H1 (cell line): ENCODE data around the gene AFF2. TPM values are rescaled to one million over a fixed set of nuclear protein-coding genes. Genes with fewer than 3 reads are reported as not detected.

Experiments used
- NANOG ChIP-seq: IDR thresholded peaks from 2 replicates; pipeline ENCODE4 v1.6.1; 2011; ENCODE audit warnings: low read length, low read depth, mild to moderate bottlenecking, inconsistent platforms; ENCODE audit not compliant: insufficient read depth, poor library complexity, severe bottlenecking
- NRF1 ChIP-seq: IDR thresholded peaks from 2 replicates; pipeline ENCODE4 v1.6.1; 2011; ENCODE audit warnings: mild to moderate bottlenecking, low read depth, low read length, improper control_type of control experiment
- SP2 ChIP-seq: IDR thresholded peaks from 2 replicates; pipeline ENCODE4 v1.6.1; 2012; ENCODE audit warnings: mild to moderate bottlenecking, low read length, inconsistent platforms
- polyA plus RNA-seq, 7 experiments: library from polyadenylated mRNA; depleted of rRNA in 3 of 7; stranded (reverse) in 5 of 7; unstranded in 2 of 7; fragments of >200 nt in 5 of 7; fragments of 200-250 nt in 2 of 7; gene quantifications; 1 replicate in 5 of 7; 2 replicates in 1 of 7; 4 replicates in 1 of 7; pipeline versions ENCODE4 v1.2.1 to v1.2.3, GENCODE V29; 2011 to 2013; ENCODE audit warnings: missing spikeins in 2 of 7, mixed read lengths in 2 of 7
- total RNA-seq: library from RNA; stranded (reverse); fragmentation: NEBNext Ultra II Directional; extraction: Animal tissue kit (Norgen Biotek cat#: 25700); gene quantifications from 2 replicates; pipeline ENCODE4 v1.2.1, GENCODE V29; 2021
- TF ChIP-seq, protein P1 (sequence below): IDR thresholded peaks from 2 replicates; pipeline ENCODE4 v1.6.1; 2011; ENCODE audit warnings: low read depth, mild to moderate bottlenecking, low read length; ENCODE audit not compliant: insufficient read depth

Gene AFF2
- total and polyA plus RNA-seq, 2 of the 8 experiments (the other 6 are each of a cell fraction or from before 2014, with no cell fraction given): 2.0 to 7.3 TPM

DNA sequence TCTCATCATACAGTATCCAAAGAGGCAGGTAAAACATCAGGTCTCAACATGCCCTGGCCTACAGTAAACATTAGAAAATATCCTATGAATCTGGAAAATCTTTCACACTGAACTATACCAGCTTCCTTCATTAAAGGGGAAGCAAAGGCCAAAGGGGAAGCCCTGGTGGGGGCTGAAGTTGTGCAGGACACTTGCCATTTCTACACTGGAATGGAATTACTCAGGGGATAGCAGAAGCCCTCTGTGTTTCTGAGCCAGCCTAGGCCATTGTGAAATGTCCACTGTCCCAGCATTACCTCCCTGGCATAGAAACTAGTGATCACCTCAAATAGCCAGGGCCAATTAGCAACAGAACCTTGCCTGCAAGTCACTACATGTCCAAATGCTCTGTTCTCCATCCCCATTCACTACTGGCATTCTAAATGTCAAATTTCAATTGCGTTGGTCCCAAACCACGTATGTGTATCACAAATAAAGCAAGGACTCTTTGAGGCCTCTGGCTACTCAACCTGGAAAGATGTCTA is 429.9 kb downstream of the AFF2 start (continued):
- TF ChIP-seq, protein P1, sequence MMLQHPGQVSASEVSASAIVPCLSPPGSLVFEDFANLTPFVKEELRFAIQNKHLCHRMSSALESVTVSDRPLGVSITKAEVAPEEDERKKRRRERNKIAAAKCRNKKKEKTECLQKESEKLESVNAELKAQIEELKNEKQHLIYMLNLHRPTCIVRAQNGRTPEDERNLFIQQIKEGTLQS: no peak
- TF ChIP-seq NANOG (no peak), NRF1 (no peak), SP2 (no peak)
